Measurements from ENCODE around the gene ANP32A.
A peak's percentile ranks its signal among the peaks of the same experiment; 100 is the strongest.

ANP32A gene

DNA sequence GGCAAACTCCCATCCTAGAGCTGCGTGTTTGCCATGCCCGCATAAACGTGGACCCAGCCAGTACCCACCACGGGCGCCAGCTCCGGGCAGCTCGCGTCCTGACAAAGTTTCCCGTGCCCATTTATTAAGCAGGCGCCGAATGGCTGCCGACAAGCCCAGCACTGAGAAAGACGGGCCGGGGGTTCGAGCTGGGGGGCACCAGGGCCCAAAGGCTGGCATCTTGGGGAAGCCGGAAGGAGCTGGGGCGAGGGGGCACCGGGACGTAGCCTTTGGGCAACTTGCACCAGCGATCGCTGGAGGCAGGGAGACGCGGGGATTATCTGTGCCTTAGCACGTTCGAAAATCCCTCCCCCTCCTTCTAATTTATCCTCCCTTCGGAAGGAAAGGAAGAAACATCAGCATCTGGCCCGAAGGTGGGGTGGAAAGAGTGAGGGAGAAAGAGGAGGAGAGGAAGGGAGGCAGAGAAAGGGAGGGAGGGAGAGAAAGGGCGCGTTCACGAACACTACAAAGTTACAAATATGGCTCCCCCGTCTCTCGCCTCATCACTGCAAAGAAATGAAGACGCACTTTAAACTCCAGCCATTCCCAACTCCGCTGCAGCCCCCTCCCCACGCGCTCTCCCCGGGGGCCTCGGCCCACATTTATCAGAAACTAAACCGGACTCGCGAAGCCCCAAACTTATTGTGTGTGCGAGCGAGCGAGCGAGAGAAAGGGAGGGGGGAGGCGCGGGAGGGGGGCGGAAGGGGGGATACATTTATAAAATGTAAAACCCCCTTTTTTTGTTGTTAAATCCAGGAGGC, 1.0 kb downstream of the ANP32A start:
- DNase-seq (ENCODE audit: low spot score), result no peak

DNA sequence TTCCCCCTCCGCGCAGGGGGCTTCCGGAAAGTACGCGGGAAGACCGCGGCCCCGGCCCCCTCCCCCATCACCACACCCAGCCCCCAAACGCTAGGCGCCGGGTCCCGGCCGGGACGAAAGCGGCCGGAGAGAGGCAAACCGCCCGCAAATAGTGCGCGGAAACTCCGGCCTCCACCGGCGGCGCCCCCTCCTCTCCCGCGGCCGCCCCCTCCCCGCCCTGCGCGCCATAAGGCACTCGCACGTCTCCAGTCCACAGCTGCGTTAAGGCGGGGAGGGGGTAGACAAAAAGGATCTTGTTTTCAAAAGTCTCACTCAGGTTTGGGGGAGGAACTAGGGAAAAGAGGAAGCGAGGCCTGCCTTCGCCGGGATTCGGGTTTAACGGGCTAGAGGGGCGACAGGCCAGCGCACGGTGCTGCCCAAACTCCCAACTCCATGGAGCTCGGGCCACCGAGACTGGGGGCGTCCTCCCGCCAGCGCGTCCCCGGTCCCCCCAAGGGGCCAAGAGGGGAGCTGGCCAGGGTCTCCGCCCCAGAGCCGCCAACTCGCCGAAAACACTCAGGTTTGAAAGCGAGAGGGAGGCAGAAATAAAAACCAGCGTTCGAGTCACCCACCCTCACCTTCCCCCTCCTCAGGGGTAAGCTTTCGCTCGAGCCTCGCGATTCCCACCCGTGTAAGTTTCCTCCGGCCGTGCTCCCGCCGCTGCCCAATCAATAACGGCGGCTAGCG, 1.8 kb downstream of the ANP32A start:
- peak; percentile 10 for DNase-seq (ENCODE audit: low spot score)

DNA sequence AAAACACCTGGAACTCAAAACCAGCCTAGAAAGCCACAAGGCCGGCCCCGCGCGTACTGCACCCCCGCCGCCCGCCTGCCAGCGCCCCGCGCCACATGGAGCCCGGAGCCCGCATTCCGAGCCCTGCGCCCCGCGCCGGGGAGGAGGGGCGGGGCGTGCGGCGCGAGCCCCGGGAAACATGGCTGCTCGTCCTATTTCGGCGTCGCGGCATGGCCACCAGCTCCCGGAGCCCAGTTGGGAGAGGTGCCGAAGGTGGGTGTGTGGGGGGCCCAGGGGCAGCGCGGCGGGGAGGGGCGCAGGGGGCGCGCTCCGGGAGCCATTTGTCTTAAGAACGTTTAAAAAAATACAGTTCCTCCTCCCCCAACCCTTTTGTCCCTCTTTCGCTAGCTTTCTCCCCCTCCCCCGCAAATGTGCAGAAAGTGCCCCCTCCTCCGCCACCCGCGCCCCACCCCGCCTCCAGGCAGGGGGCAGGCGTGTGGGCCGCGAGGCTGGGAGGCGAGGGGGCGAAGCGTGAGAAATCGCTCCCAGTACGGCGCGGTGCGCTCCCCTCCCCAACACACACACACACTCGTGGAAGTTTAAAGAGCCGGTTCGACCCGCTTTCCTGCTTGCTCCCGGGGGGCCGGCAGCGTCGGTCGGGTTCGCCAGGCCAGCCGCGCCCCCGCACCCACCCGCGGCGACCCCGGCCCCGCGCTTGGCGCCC, 2.5 kb downstream of the ANP32A start:
- peak; percentile 61 for DNase-seq (ENCODE audit: low spot score)

DNA sequence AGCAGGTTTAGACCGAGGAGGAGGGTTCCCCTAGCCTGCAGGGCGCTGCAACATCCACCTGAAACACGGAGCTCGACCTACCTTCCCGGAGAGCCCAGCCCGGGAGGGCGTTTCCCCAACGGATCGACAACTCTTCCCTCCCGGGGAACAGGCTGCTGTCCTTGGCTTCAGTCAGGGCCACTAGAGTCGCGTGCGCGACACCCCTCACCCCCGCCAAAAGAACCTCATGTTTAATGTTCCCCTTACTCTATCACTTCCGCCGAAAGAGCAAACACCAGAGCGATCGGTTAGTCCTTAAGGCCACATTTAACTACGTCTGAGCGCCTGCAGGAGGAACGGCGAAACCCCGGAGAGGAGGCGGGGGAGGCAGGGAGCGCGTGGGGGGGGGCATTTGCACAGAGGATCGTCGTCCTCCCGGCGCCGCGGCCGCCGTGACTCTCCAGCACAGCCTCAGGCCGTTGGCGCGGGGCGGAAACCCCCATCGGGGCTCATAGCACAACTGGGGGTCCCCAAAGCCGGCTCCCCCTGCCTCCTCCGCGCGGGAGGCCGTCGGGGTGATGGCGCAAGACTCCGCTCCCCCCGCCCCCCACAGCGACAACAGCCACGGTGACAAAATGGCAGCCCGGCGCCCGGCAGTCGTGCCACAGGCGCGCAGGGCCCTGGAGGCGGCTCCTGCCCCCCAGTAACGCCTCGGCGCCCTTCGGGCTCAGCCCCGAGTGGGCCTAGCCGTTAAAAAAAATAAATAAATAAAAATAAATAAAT, 3.2 kb downstream of the ANP32A start:
- peak; percentile 51 for DNase-seq (ENCODE audit: low spot score)

- no peak for DNase-seq (ENCODE audit: low spot score)
Measured at GRCh38 chr15:68816795-68817303, 3.8 kb downstream of the ANP32A start.

DNA sequence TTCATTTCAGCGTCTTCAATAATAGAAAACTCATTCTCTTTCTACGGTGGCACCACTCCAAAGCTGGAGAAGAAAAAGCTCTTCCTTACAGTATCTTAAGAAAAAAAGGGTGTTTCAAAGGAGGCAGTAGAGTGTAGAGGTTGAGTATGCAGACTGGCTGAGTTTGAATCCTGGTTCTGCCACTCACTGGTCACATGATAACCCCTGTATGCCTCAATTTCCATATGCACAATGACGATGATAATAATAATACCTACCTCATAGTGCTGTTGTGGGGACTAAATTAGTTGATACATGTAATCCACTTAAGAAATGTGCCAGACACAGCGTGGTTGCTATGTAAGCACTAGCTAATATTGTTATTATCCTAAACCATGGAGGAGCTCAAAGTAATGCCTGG, 4.5 kb downstream of the ANP32A start:
- no peak for DNase-seq (ENCODE audit: low spot score)

GRCh38 chr15:68815598-68815997, 5.1 kb downstream of the ANP32A start:
- no peak for DNase-seq (ENCODE audit: low spot score)

- DNase-seq (ENCODE audit: low spot score), result no peak
Measured at GRCh38 chr15:68814596-68814995, 6.1 kb downstream of the ANP32A start.

GRCh38 chr15:68812597-68813431, 7.9 kb downstream of the ANP32A start:
- DNase-seq (ENCODE audit: low spot score), result peak; percentile 55

GRCh38 chr15:68812069-68812468, 8.6 kb downstream of the ANP32A start:
- no peak for DNase-seq (ENCODE audit: low spot score)

DNA sequence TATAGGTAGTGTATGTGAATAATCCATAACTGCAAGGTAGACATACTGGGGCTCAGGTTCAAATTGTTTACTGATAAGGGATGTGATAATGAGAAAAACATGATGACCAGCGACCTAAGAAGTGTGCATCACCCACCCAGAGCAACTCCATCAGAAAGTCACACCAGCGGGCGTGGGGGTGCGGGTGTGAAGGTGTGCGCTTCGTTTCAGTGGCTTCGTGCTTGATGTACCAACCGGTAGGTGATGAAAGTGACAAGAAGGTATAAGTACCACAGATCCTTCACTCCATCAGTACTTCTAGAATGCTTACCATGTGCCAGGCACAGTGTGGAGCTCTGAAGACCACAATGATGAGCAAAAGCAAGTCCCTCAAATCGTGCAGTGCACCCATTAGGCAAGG, 11.2 kb downstream of the ANP32A start:
- DNase-seq (ENCODE audit: low spot score), result no peak

- no peak for DNase-seq (ENCODE audit: low spot score)
Measured at GRCh38 chr15:68808770-68809169, 11.9 kb downstream of the ANP32A start.

GRCh38 chr15:68808091-68808490, 12.6 kb downstream of the ANP32A start:
- DNase-seq (ENCODE audit: low spot score), result no peak

- no peak for DNase-seq (ENCODE audit: low spot score)
Measured at GRCh38 chr15:68807249-68807648, 13.4 kb downstream of the ANP32A start.

GRCh38 chr15:68806220-68807060, 14.3 kb downstream of the ANP32A start:
- no peak for DNase-seq (ENCODE audit: low spot score)

DNA sequence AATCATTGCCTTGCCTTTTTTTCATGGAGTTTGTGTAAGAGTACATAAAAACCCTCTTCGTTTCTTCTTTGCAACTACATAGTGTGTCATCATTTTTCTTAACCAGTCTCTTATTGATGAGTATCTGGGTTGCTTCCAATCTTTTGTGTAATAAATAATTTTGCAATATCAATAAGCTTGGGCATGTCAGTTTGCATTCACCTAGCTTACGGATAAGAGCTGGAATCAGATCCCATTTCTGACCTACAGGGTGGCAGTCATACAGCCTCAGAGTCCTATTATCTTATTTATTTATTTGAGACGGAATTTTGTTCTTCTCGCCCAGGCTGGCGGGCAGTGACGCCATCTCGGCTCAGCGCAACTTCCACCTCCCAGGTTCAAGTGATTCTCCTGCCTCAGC, 18.3 kb downstream of the ANP32A start:
- DNase-seq (ENCODE audit: low spot score), result no peak

GRCh38 chr15:68801572-68802148, 19.0 kb downstream of the ANP32A start:
- no peak for DNase-seq (ENCODE audit: low spot score)

- DNase-seq (ENCODE audit: low spot score), result no peak
Measured at GRCh38 chr15:68800875-68801274, 19.8 kb downstream of the ANP32A start.

DNA sequence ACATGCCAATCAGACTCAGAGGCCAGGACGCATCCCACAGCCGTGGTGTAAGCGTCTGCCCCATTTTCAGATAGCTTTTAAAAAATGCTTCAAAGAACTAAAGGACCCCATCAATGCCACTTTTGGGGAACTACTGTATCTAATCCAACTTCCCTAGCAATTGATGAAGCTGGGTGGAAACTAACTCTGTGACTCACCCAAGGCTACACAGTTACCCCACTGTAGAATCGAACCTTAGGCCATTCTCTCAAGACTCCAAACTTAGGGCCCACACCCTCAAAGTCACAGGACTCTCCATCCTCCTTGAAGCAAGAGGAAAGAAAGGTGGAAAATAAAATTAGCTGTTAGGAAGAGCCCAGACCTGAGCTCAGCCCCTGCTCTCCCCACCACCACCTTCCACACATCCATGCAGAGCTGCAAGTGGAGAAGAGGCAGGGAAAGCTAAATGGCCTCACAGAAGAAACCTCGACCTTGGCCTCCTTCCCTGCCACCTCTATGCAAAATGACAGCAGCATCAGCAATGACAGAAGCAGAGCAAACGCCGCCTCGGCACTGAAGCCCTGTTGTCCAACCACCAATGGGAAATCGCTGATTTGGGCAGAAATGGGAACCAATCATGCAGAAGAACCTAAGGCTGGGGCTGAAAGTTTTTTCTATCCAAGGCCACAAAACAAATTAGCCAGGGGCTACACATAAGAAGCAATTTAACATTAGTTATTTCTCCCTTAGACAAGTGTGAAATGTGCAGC, 22.2 kb downstream of the ANP32A start:
- no peak for DNase-seq (ENCODE audit: low spot score)

All from AG08395 (cell line).